ENCODE measurements around the gene NISCH.

DNA sequence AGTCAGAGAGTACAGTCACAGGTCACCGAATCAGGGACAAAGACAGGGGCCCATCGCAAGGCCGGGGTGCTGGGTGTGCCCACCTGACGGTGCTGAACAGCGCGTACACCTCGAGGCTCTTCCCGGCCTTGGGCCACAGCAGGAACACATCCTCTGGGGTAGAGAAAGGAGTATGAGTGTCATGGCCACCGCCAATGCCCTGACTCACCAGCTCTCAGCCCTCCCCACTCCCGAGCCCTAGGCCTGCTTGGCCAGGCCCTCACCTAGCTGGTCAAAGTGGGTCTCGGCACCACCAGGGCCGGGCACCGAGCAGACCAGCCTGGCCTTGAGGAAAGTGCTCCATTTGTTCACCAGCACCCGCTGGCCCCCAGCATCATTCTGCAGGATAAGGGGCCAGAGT is 14.7 kb upstream of the NISCH start:
- no peak for TF ChIP-seq CBX8 (IDR thresholded peaks at IDR 0.05; ENCODE audit: borderline replicate concordance, low read depth, low read length)
- TF ChIP-seq CTCF (IDR thresholded peaks at IDR 0.05; ENCODE audit: control extremely low read depth in 1 of 3, insufficient read depth in 1 of 3, low read depth in 1 of 3, low read length in 3 of 3): no peak
- no peak for TF ChIP-seq POLR2AphosphoS5 (IDR thresholded peaks at IDR 0.05; ENCODE audit: low read depth, low read length)
- TF ChIP-seq EP300 (IDR thresholded peaks at IDR 0.05; ENCODE audit: borderline replicate concordance in 1 of 2, low read depth in 2 of 2, low read length in 2 of 2): no peak
- no peak for TF ChIP-seq SIX5 (IDR thresholded peaks at IDR 0.05; ENCODE audit: low read depth, low read length)
- no peak for TF ChIP-seq TEAD4 (IDR thresholded peaks at IDR 0.05; ENCODE audit: low read depth, low read length)
- TF ChIP-seq BRCA1 (IDR thresholded peaks at IDR 0.05; ENCODE audit: low read depth, low read length): no peak
- TF ChIP-seq POLR2A (IDR thresholded peaks at IDR 0.05; ENCODE audit: control extremely low read depth in 1 of 2, low read depth in 2 of 2, low read length in 2 of 2): no peak
- no peak for TF ChIP-seq CHD1 (IDR thresholded peaks at IDR 0.05; ENCODE audit: low read depth, low read length)
- no peak for TF ChIP-seq TBP (IDR thresholded peaks at IDR 0.05; ENCODE audit: low read depth, low read length)
- TF ChIP-seq CEBPB (IDR thresholded peaks at IDR 0.05; ENCODE audit: low read depth, low read length): no peak

All from H1 (cell line).